ENCODE data around the gene SGIP1.

The SGIP1 gene

DNA sequence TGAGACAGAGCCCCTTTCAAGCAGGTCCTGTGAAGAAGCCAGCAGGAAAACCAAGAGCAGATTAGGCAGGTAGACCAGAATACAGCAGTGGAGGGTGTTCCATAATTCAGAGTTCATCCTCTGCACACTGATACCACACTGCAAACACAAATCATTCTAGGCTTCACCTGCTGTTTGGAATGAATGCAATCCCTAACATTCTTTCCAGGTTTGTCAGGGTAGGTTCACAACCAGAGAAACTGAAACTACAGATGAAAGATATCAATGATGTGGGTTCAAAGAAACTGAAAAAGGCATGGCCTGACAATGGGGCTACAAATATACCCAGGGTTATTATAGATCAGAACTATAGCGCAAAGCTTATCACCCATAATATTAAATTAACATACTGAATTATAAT is 8.9 kb upstream of the SGIP1 start:
- DNase-seq, result no peak

GRCh38 chr1:66526036-66526435 is 7.9 kb upstream of the SGIP1 start:
- DNase-seq, result no peak

- DNase-seq, result no peak
Observed at GRCh38 chr1:66526991-66527390, 7.0 kb upstream of the SGIP1 start.

DNA sequence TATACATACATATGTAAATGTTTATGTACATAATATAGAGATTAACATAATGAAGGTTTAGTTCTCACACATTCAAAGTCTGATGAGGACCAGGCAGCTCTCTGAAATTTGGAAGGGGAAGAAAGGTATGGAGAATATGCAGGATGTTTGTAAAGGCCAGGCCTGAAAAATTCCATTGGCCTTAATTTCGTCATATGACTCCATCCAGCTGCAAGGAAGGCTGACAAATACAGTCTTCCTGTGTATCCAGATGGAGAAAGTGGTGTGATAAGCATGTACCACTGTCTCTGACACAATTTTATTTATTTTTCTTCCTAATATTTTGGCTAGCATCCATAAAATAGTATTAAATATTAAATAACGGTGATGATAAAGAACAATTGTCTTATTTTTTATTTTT is 6.3 kb upstream of the SGIP1 start:
- DNase-seq, result no peak

GRCh38 chr1:66528580-66528979 is 5.4 kb upstream of the SGIP1 start:
- no peak for DNase-seq

DNA sequence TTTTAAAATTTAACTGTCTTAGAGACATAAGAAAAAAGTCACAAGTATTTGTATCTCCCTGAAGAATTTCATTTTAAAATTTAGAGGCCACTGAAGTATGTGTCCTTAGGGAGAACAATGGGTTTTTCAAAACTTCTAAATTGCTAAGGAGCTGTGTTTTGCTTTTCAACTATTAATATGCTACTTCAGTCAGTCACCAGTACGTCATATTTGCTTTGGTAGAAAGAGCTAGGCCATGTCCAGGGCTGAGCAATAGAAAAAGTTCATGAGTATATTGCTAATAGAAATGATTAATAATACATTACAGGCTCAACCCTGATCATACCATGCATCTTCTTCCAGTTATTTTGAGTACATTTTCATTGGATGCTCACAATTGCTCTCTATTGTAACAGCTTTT is 1.7 kb upstream of the SGIP1 start:
- DNase-seq, result no peak

DNA sequence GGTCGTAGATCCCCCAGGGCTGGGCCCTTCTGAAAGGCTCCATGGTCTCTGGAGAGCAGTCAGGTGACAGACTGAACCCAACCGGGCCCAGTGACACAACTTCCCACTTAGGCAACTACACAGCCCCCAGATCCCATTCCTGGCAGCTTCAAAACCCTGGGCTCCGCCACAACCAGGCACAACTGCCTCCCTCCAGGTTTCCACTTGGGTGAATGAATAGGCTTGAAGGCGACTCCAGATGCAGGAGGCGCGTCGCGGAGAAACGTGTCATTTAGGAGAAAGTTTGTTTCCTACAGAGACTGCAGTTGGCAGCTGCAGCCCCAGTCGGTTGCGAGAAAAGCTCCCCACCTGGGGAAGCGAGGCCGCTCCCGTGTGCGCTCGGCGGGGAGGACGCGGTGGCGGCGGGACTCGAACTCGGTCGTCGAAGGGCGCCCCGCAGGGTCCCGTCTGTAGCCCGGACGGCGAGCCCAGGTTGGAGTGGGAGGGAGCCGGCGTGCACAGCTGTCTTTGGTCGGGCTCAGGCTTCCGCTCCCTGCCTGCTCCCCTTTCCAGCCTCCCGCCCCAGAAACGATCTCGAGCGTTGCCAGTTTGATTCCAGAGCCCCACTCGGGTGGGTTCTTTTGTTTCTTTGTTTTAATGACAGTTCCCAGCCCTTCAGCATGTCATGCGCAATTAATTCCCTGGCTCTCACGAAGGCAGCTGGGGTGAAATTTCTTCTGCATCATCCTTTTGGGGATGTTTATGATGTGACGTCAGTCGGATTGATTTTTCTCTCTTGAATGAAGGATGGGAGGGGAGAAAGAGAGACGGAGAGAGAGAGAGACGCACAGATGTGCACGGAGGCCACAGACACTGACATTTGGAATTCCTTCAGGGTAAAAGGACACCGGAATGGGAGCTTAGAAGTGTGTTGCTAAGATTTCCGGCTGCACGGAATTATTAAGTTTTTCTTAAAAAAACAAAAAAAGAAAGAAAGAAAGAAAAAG is 862 bp upstream of the SGIP1 start:
- DNase-seq, result peak; percentile 60

GRCh38 chr1:66535061-66535460 is 1.1 kb downstream of the SGIP1 start:
- DNase-seq, result no peak

GRCh38 chr1:66535853-66536252 is 1.9 kb downstream of the SGIP1 start:
- DNase-seq, result no peak

DNA sequence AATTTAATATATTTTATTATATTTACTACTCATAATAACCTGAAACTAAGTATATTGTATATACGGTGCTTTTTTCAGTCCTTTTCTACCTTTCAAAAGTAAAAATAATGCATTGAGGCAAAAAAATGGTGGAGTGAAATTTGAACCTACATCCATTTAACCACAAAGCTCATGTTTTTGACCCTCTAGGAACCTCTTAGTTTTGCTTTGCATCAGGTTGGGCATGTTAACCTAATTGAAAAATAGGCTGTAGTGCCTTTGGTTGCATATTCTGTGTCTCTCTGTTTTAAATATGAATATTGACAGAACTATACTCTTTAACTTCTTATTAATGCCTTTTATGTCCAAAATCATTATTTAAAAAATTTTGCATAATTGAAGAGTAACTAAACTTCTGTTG is 3.8 kb downstream of the SGIP1 start:
- DNase-seq, result no peak

DNA sequence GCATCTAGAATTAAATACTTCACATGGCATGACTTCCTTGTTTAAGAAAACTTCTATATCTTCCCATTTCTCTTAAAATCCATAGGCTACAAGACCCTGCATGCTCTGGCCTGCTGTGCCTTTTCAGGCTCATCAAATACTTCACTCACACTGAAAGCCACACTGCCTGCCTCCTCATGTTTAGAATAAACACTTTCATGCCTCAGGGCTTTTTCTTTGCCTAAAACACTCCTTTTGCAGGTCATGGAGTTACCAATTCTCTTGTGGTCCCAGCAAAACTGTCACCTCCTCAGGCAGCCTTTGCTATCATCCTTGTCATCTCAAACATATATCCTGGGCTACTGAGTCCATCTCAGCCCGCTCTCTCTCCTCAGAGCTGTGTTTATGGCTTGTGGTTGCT is 5.5 kb downstream of the SGIP1 start:
- no peak for DNase-seq

DNA sequence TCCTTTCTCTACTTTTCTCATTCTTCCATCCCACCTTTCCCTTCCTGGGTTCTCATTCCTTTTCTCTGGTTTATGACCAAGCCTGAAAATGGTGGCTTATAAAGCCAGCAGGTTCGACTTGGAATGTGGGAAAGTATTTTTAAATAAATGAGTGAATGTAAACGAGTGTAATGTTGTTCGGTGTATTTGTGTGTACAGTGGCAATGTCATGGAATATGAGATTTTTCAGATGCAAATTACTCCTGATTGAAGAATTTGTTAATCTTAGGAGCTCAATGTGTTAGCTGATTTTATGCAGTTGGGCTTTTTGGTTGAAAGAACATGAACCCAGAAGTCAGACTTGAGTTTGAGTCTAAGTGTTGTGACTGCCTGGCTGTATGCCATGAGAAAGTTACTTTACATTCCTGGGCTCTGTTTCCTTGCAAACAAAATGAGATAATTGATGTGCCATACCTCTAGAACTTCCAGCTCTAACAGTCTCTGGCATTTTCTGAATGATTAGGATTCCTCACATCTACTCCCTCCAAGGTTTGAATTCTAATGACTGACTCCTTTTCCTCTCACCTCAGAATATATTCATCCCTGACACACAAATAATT is 6.6 kb downstream of the SGIP1 start:
- no peak for DNase-seq

DNA sequence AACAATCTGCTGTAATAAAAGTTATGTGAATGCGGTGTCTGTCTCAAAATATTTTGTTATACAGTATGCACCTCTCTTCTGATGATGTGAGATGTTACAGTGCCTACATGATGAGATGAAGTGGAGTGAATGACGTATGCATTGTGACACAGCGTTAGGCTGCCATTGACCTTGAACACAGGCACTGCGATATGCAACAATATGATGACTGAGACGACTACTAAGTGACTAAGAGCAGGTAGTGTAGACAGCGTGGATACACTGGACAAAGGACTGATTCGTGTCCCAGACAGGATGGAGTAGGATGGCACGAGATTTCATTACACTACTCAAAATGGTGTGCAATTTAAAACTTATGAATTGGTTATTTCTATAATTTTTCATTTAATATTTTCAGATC is 8.4 kb downstream of the SGIP1 start:
- DNase-seq, result no peak

DNA sequence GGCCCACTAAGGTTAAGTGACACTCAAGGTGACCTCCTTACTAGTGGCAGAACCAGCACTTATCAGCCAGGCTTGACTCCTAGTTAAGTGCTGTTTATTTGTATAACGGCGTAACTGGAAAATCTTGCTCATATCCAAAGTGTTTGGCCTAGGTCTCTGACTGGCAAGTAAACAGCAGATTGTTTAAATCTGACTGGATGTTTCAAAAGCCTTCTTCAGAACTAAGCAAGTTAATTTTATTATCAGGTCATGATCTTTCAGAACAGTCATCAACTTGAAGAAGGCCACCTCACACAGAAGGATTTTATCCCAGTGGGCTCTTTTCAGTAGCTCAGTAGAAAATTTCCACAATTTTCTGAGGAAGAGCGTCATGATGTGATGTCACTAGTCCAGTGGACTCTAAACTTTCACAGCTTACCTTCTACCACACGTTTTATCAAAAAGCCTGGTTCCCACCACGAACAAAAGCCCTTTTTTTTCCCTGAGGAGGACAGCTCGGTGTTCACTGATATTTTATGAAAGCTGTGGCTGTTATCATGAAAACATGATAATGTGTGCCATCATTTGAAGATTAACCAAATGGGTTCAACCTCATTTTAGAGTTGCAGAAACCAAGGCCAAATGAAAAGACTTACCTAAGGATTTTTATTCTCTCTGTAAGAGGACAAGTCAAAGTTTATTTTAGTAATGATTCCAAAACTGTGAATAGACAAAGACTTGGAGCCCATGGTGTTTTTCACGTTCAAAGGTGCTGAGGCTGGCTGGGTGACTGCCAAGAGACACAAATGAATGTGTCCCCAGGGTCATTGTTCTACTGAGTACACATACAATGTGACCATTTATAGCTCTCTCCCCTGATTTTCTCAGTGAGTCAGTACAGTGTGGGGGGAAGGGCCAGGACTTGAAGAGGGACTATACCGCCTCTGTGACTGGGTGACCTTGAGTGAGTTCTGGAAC is 9.1 kb downstream of the SGIP1 start:
- DNase-seq, result no peak

DNA sequence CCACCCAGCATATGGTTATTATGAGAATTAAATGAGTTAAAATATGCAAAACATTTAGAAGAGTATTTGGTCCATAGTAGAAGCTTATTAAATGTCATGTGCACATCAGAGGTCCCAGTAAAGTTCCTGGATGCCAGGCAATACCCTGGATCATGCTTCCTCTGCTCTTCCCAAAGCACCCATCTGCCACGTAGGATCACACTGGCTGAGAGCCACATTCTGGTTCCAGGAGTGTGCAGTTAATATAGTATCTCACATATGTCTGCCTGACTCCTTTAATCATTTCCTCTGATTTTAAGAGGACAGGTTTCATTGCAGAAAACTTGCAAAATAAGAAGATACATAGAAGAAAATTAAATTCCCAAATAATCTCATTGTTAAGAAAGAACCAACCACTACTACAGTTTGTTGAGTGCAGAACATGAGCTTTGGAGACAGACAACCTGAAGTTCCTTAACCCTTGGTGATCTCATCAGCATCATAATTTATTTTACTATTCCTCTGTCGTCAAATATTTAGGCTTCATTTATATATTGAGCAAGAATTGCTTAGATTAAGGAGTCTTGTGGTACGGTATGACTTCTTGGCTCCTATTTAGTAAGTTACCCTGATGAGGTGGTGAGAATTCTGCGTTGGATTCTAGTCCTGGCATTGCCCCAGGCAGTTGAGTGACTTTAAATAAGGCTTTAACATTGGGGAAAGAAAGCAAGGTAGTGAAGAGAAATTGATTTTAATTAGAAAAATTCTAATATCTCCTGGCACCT is 12.3 kb downstream of the SGIP1 start:
- DNase-seq, result no peak

- DNase-seq, result no peak
Observed at GRCh38 chr1:66549017-66549416, 15.1 kb downstream of the SGIP1 start.

DNA sequence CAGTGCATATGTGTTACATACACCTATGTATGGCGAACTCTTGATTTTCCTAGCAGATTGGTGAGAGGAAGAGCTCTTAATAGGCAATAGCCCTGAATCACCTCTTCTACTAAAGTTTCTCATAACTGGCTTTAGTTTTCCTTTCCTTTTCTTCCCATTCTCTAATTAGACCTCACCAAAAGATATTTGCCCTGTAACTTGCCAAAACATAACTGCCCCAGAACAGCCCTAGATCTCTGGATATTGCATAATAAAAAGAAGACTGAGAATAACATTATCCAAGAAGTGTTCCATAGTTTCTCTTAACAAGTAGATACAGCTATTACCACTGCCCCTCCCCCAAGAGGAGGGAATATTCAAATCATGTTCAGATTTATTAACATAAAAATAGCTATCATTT is 16.3 kb downstream of the SGIP1 start:
- DNase-seq, result no peak

DNA sequence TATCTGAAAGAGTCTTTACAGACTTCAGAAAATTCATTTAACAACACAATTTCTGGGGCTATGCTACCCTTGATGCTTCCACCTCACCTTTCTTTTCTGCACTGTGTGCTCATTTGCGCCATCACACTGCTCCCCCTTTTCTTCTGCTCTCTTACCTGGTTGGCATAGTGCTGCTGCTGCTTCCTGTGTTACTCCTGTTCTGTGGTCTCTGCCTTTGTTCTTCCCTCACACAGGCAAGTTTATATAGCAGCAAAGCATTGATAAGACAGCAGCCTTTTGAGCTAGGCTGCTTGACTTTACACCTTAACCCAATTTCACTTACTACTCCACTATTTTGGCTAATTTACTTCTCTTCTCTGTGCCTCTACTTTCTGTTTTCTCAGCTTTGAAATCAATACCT is 18.3 kb downstream of the SGIP1 start:
- DNase-seq, result no peak

GRCh38 chr1:66552829-66553228 is 18.9 kb downstream of the SGIP1 start:
- no peak for DNase-seq

DNA sequence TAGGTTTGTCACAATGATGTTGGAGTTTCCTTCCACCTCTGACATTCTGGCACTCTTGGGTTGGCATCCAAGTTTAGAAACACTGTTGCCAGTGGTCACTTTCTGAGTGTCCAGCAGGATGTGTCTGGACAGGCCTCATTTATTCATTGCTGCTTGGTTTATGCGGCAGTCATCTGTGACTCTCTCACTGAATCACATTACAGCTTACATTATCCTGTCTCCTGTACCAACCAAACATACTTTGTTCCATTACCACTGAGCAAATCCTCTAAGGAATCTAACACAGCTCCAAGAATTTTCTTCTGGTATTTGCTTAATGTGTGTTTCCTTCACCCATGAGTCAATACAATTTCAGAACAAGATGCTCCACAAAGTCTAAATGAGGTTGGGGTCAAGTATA is 19.9 kb downstream of the SGIP1 start:
- DNase-seq, result no peak

GRCh38 chr1:66556161-66556611 is 22.2 kb downstream of the SGIP1 start:
- no peak for DNase-seq

GRCh38 chr1:66557157-66557556 is 23.2 kb downstream of the SGIP1 start:
- DNase-seq, result no peak

Measured in activated CD8-positive, alpha-beta memory T cell treated with anti-CD3 and anti-CD28 coated beads, Interleukin-2, amount 50 U/mL, for 48 hours (primary cell).